GM23338 (cell line): Measurements from ENCODE around the gene MMAB. TPM values are rescaled to one million over a fixed set of nuclear protein-coding genes. Genes with fewer than 3 reads are reported as not detected.

Experiments
- ATAC-seq: fragments of 200-7000 bp; cut with Tn5 transposase; 3 replicates; pipeline ENCODE4 v1.9.1; 2020
- DNase-seq: peaks from one replicate; pipeline ENCODE4 v3.0.0-alpha.2; 2015; ENCODE audit warnings: low spot score
- H2AFZ ChIP-seq: fragments of 200-600 bp; sonication (generic); 2 replicates; pipeline ENCODE4 v1.8.0; 2016; ENCODE audit warnings: antibody characterized with exemption, mild to moderate bottlenecking, moderate library complexity
- H3F3A ChIP-seq: fragments of 200-600 bp; sonication (generic); replicated peaks from 2 replicates; pipeline ENCODE4 v1.8.0; 2017; ENCODE audit warnings: antibody characterized with exemption, mixed run types, low read depth
- H3K27ac ChIP-seq: fragments of 200-600 bp; sonication (generic); 2 replicates; pipeline ENCODE4 v1.6.1; 2016; ENCODE audit warnings: low read depth
- H3K27me3 ChIP-seq: fragments of 200-600 bp; sonication (generic); 2 replicates; pipeline ENCODE4 v1.8.0; 2016; ENCODE audit warnings: mild to moderate bottlenecking, mixed run types, moderate library complexity; ENCODE audit not compliant: insufficient read depth
- H3K36me3 ChIP-seq: fragments of 200-600 bp; sonication (generic); 2 replicates; pipeline ENCODE4 v1.8.0; 2016; ENCODE audit warnings: mild to moderate bottlenecking; ENCODE audit not compliant: insufficient read depth
- H3K4me1 ChIP-seq: fragments of 200-600 bp; sonication (generic); 2 replicates; pipeline ENCODE4 v1.8.0; 2016; ENCODE audit warnings: mild to moderate bottlenecking, moderate library complexity; ENCODE audit not compliant: insufficient read depth
- H3K4me2 ChIP-seq: fragments of 200-600 bp; sonication (generic); 2 replicates; pipeline ENCODE4 v1.7.1; 2017; ENCODE audit warnings: mixed run types
- H3K4me3 ChIP-seq: fragments of 200-600 bp; sonication (generic); 2 replicates; pipeline ENCODE4 v1.6.1; 2016; ENCODE audit warnings: mixed run types
- H3K79me2 ChIP-seq: fragments of 200-600 bp; sonication (generic); replicated peaks from 2 replicates; pipeline ENCODE4 v1.8.0; 2017; ENCODE audit warnings: mild to moderate bottlenecking; ENCODE audit not compliant: insufficient read depth
- H3K9me2 ChIP-seq: fragments of 200-600 bp; sonication (generic); 2 replicates; pipeline ENCODE4 v1.8.0; 2017; ENCODE audit not compliant: insufficient read depth
- H4K20me1 ChIP-seq: fragments of 200-600 bp; sonication (generic); replicated peaks from 2 replicates; pipeline ENCODE4 v1.8.0; 2017; ENCODE audit warnings: mild to moderate bottlenecking; ENCODE audit not compliant: insufficient read depth
- H3K27ac Mint-ChIP-seq: 2 replicates; pipeline ENCODE4 v1.8.0; 2020; ENCODE audit warnings: inconsistent platforms, mild to moderate bottlenecking, moderate library complexity, mixed read lengths
- H3K27me3 Mint-ChIP-seq: 3 replicates; pipeline ENCODE4 v1.8.0; 2022; ENCODE audit warnings: low read depth, mild to moderate bottlenecking, moderate library complexity, mixed read lengths, inconsistent platforms; ENCODE audit not compliant: insufficient read depth, poor library complexity
- H3K36me3 Mint-ChIP-seq: 3 replicates; pipeline ENCODE4 v1.8.0; 2021; ENCODE audit warnings: low read depth, mild to moderate bottlenecking, inconsistent platforms, moderate library complexity, mixed read lengths
- H3K4me1 Mint-ChIP-seq: 3 replicates; pipeline ENCODE4 v1.8.0; 2020; ENCODE audit warnings: mild to moderate bottlenecking, inconsistent platforms, mixed read lengths
- H3K4me3 Mint-ChIP-seq: 3 replicates; pipeline ENCODE4 v1.8.0; 2021; ENCODE audit warnings: moderate library complexity, mild to moderate bottlenecking, inconsistent platforms, mixed read lengths
- H3K9me3 Mint-ChIP-seq: 3 replicates; pipeline ENCODE4 v1.8.0; 2020; ENCODE audit warnings: moderate library complexity, mild to moderate bottlenecking, inconsistent platforms, mixed read lengths
- CREB1 ChIP-seq: fragments of 250-450 bp; sonication (Bioruptor Pico); IDR thresholded peaks from 2 replicates; pipeline ENCODE4 v1.5.0; 2020; ENCODE audit warnings: low read depth, mild to moderate bottlenecking, moderate library complexity
- EZH2 ChIP-seq: fragments of 200-600 bp; sonication (generic); IDR thresholded peaks from one replicate; pipeline ENCODE4 v1.8.0; 2017; ENCODE audit warnings: antibody characterized with exemption, mild to moderate bottlenecking, low read depth; ENCODE audit not compliant: unreplicated experiment
- EZH2phosphoT487 ChIP-seq: fragments of 200-600 bp; sonication (generic); IDR thresholded peaks from one replicate; pipeline ENCODE4 v1.8.1; 2018; ENCODE audit warnings: antibody characterized with exemption; ENCODE audit not compliant: unreplicated experiment
- JUNB ChIP-seq: IDR thresholded peaks from one replicate; pipeline ENCODE4 v1.6.1; 2016; ENCODE audit warnings: antibody characterized with exemption; ENCODE audit not compliant: unreplicated experiment
- NANOG ChIP-seq: IDR thresholded peaks from 2 replicates; pipeline ENCODE4 v1.6.1; 2016; ENCODE audit warnings: antibody characterized with exemption, borderline replicate concordance
- POLR2AphosphoS5 ChIP-seq: IDR thresholded peaks from 2 replicates; pipeline ENCODE4 v1.6.1; 2016; ENCODE audit warnings: antibody characterized with exemption, low read depth
- STAT1 ChIP-seq: IDR thresholded peaks from one replicate; pipeline ENCODE4 v1.6.1; 2016; ENCODE audit warnings: antibody characterized with exemption; ENCODE audit not compliant: unreplicated experiment
- ZNF114 ChIP-seq: fragments of 250-450 bp; sonication (Bioruptor Pico); IDR thresholded peaks from 2 replicates; pipeline ENCODE4 v1.5.0; 2020; ENCODE audit warnings: mild to moderate bottlenecking, moderate library complexity
- ZNF331 ChIP-seq: fragments of 250-450 bp; sonication (Bioruptor Pico); IDR thresholded peaks from 2 replicates; pipeline ENCODE4 v1.5.0; 2020; ENCODE audit warnings: low read depth, mild to moderate bottlenecking, moderate library complexity
- polyA plus RNA-seq: library from polyadenylated mRNA; unstranded; fragments of >200 nt; fragmentation: Nextera tagmentation; extraction: Ambion mirVana; gene quantifications from 2 replicates; pipeline ENCODE4 v1.2.1, GENCODE V29; 2016
- total RNA-seq: library from RNA; depleted of rRNA; stranded (reverse); fragments of >200 nt; shearing (Covaris generic); gene quantifications from 2 replicates; pipeline ENCODE4 v1.2.3, GENCODE V29; 2014
- TF ChIP-seq, protein P1 (sequence below), 2 experiments: fragments of 200-600 bp in 1 of 2; sonication (generic) in 1 of 2; conservative IDR thresholded peaks; 2 replicates each; pipeline versions ENCODE4 v1.5.1 to v1.6.1; 2016 to 2017; ENCODE audit warnings: antibody characterized with exemption in 2 of 2, low read depth in 2 of 2, mild to moderate bottlenecking in 2 of 2, moderate library complexity in 1 of 2
- TF ChIP-seq, protein P2 (sequence below): fragments of 250-450 bp; sonication (Bioruptor Pico); IDR thresholded peaks from 2 replicates; pipeline ENCODE4 v1.5.0; 2020; ENCODE audit warnings: mild to moderate bottlenecking, moderate library complexity
- TF ChIP-seq, protein P3 (sequence below): IDR thresholded peaks from one replicate; pipeline ENCODE4 v1.6.1; 2018; ENCODE audit warnings: antibody characterized with exemption; ENCODE audit not compliant: unreplicated experiment
- TF ChIP-seq, protein P4 (sequence below): IDR thresholded peaks from 2 replicates; pipeline ENCODE4 v1.6.1; 2016; ENCODE audit warnings: antibody characterized with exemption

The MMAB gene
- total and polyA plus RNA-seq, 2 experiments from 2014 or later, result 24.7 to 38.5 TPM

DNA sequence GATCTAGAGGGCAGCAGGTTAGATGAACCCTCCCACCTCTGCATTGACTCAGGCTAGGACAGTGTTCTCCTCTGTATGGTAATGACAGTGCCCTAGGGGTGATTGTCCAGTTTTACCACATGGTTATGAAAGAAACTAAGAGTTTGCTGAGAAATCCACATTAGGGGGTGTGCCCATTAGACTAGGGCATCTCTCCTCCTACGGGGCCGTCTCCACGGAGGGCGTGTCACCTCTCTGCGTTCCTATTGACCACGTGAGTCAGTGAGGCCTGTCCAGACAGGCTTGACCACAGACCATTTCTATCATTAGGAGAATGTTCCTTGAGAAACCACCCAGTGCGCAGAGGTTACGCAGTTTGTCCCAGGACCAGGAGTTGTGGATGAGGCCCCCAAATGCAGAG lies 8.6 kb upstream of the MMAB start:
- peaks cover 56% of the 10 kb centered on the region for H3K36me3 Mint-ChIP-seq
- no peak overlapping the region for H3K4me3 ChIP-seq
- peaks cover 15% of the 10 kb centered on the region for H3K36me3 ChIP-seq
- no peaks in the 10 kb centered on the region for H3K4me1 ChIP-seq
- peaks cover 2% of the 10 kb centered on the region; the same call in 1 of the 3 replicates for H3K4me1 Mint-ChIP-seq
- DNase-seq (no peak), ATAC-seq (no peak)
- no peak for TF ChIP-seq NANOG
- TF ChIP-seq, protein P1, sequence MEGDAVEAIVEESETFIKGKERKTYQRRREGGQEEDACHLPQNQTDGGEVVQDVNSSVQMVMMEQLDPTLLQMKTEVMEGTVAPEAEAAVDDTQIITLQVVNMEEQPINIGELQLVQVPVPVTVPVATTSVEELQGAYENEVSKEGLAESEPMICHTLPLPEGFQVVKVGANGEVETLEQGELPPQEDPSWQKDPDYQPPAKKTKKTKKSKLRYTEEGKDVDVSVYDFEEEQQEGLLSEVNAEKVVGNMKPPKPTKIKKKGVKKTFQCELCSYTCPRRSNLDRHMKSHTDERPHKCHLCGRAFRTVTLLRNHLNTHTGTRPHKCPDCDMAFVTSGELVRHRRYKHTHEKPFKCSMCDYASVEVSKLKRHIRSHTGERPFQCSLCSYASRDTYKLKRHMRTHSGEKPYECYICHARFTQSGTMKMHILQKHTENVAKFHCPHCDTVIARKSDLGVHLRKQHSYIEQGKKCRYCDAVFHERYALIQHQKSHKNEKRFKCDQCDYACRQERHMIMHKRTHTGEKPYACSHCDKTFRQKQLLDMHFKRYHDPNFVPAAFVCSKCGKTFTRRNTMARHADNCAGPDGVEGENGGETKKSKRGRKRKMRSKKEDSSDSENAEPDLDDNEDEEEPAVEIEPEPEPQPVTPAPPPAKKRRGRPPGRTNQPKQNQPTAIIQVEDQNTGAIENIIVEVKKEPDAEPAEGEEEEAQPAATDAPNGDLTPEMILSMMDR (conservative IDR thresholded peaks at IDR 0.05; ENCODE audit: low read depth in 2 of 2), result no peak
- no peak for TF ChIP-seq ZNF114 (CRISPR knock-in tag)
- TF ChIP-seq, protein P2, sequence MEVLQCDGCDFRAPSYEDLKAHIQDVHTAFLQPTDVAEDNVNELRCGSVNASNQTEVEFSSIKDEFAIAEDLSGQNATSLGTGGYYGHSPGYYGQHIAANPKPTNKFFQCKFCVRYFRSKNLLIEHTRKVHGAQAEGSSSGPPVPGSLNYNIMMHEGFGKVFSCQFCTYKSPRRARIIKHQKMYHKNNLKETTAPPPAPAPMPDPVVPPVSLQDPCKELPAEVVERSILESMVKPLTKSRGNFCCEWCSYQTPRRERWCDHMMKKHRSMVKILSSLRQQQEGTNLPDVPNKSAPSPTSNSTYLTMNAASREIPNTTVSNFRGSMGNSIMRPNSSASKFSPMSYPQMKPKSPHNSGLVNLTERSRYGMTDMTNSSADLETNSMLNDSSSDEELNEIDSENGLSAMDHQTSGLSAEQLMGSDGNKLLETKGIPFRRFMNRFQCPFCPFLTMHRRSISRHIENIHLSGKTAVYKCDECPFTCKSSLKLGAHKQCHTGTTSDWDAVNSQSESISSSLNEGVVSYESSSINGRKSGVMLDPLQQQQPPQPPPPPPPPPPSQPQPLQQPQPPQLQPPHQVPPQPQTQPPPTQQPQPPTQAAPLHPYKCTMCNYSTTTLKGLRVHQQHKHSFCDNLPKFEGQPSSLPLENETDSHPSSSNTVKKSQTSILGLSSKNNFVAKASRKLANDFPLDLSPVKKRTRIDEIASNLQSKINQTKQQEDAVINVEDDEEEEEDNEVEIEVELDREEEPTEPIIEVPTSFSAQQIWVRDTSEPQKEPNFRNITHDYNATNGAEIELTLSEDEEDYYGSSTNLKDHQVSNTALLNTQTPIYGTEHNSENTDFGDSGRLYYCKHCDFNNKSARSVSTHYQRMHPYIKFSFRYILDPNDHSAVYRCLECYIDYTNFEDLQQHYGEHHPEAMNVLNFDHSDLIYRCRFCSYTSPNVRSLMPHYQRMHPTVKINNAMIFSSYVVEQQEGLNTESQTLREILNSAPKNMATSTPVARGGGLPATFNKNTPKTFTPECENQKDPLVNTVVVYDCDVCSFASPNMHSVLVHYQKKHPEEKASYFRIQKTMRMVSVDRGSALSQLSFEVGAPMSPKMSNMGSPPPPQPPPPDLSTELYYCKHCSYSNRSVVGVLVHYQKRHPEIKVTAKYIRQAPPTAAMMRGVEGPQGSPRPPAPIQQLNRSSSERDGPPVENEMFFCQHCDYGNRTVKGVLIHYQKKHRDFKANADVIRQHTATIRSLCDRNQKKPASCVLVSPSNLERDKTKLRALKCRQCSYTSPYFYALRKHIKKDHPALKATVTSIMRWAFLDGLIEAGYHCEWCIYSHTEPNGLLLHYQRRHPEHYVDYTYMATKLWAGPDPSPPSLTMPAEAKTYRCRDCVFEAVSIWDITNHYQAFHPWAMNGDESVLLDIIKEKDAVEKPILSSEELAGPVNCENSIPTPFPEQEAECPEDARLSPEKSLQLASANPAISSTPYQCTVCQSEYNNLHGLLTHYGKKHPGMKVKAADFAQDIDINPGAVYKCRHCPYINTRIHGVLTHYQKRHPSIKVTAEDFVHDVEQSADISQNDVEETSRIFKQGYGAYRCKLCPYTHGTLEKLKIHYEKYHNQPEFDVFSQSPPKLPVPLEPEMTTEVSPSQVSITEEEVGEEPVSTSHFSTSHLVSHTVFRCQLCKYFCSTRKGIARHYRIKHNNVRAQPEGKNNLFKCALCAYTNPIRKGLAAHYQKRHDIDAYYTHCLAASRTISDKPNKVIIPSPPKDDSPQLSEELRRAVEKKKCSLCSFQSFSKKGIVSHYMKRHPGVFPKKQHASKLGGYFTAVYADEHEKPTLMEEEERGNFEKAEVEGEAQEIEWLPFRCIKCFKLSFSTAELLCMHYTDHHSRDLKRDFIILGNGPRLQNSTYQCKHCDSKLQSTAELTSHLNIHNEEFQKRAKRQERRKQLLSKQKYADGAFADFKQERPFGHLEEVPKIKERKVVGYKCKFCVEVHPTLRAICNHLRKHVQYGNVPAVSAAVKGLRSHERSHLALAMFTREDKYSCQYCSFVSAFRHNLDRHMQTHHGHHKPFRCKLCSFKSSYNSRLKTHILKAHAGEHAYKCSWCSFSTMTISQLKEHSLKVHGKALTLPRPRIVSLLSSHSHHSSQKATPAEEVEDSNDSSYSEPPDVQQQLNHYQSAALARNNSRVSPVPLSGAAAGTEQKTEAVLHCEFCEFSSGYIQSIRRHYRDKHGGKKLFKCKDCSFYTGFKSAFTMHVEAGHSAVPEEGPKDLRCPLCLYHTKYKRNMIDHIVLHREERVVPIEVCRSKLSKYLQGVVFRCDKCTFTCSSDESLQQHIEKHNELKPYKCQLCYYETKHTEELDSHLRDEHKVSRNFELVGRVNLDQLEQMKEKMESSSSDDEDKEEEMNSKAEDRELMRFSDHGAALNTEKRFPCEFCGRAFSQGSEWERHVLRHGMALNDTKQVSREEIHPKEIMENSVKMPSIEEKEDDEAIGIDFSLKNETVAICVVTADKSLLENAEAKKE, result no peak
- TF ChIP-seq, protein P3, sequence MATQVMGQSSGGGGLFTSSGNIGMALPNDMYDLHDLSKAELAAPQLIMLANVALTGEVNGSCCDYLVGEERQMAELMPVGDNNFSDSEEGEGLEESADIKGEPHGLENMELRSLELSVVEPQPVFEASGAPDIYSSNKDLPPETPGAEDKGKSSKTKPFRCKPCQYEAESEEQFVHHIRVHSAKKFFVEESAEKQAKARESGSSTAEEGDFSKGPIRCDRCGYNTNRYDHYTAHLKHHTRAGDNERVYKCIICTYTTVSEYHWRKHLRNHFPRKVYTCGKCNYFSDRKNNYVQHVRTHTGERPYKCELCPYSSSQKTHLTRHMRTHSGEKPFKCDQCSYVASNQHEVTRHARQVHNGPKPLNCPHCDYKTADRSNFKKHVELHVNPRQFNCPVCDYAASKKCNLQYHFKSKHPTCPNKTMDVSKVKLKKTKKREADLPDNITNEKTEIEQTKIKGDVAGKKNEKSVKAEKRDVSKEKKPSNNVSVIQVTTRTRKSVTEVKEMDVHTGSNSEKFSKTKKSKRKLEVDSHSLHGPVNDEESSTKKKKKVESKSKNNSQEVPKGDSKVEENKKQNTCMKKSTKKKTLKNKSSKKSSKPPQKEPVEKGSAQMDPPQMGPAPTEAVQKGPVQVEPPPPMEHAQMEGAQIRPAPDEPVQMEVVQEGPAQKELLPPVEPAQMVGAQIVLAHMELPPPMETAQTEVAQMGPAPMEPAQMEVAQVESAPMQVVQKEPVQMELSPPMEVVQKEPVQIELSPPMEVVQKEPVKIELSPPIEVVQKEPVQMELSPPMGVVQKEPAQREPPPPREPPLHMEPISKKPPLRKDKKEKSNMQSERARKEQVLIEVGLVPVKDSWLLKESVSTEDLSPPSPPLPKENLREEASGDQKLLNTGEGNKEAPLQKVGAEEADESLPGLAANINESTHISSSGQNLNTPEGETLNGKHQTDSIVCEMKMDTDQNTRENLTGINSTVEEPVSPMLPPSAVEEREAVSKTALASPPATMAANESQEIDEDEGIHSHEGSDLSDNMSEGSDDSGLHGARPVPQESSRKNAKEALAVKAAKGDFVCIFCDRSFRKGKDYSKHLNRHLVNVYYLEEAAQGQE, result no peak
- no peak for TF ChIP-seq JUNB
- TF ChIP-seq STAT1, result no peak
- no peak for TF ChIP-seq CREB1 (CRISPR knock-in tag)
- TF ChIP-seq EZH2, result no peak
- TF ChIP-seq EZH2phosphoT487, result no peak
- TF ChIP-seq POLR2AphosphoS5, result no peak
- no peak for TF ChIP-seq ZNF331
- TF ChIP-seq, protein P4, sequence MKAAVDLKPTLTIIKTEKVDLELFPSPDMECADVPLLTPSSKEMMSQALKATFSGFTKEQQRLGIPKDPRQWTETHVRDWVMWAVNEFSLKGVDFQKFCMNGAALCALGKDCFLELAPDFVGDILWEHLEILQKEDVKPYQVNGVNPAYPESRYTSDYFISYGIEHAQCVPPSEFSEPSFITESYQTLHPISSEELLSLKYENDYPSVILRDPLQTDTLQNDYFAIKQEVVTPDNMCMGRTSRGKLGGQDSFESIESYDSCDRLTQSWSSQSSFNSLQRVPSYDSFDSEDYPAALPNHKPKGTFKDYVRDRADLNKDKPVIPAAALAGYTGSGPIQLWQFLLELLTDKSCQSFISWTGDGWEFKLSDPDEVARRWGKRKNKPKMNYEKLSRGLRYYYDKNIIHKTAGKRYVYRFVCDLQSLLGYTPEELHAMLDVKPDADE, result no peak
- H3K27me3 Mint-ChIP-seq, result peaks cover 8% of the 10 kb centered on the region
- no peaks in the 10 kb centered on the region for H3K9me3 Mint-ChIP-seq
- H3K4me2 ChIP-seq, result no peak overlapping the region
- H3K27me3 ChIP-seq, result no peaks in the 10 kb centered on the region
- no peaks in the 10 kb centered on the region for H3K9me2 ChIP-seq
- H3K79me2 ChIP-seq, result peaks cover 5% of the 10 kb centered on the region; the same call in 1 of the 2 replicates
- no peak overlapping the region for H3K27ac Mint-ChIP-seq
- no peaks in the 10 kb centered on the region for H3F3A ChIP-seq
- H3K27ac ChIP-seq, result no peak overlapping the region
- H3K4me3 Mint-ChIP-seq, result no peak overlapping the region
- no peak overlapping the region for H2AFZ ChIP-seq
- H4K20me1 ChIP-seq, result no peaks in the 10 kb centered on the region; the same call in 1 of the 2 replicates
